ENCODE data around the gene DOLPP1. TPM values are rescaled to one million over a fixed set of nuclear protein-coding genes. Genes with fewer than 3 reads are reported as not detected.

DOLPP1 gene
- total and polyA plus RNA-seq, 4 donors: 14.6 to 15.6 (median 15.0) TPM

DNA sequence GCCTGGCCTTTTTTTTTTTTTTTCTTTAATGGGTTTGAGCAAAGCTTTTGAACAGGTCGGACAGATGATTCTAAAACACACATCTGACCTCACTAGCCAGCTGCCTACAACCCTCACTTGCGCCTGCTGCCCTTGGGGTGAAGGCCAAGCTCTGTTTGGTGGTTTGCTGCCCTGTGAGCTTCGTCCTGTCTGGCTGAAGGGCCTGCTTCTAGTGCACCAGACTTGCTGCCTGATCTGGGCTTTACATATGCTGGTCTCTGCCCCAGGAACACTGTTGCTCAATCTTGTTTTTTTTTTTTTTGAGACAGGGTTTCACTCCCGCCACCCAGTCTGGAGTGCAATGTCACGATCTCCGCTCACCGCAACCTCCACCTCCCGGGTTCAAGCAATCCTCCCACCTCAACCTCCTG is 16.4 kb upstream of the DOLPP1 start:
- Histone ChIP-seq H3K36me3 (ENCODE audit: control insufficient read depth in 4 of 4, insufficient read depth in 3 of 4, low read depth in 1 of 4, low read length in 3 of 4) (peaks cover 0 to 16% (median 5%) of the 10 kb centered on the region in 4 donors), H3K9ac (ENCODE audit: low read depth in 1 of 2, low read length in 2 of 2) (no peak overlapping the region), H3K27ac (ENCODE audit: low read depth in 1 of 2, low read length in 2 of 2) (peak overlapping the region; percentile 65 to 69), H3K4me1 (ENCODE audit: control insufficient read depth in 4 of 4, insufficient read depth in 4 of 4, low read length in 3 of 4) (peaks cover 10 to 30% (median 19%) of the 10 kb centered on the region in 4 donors), H3K9me3 (ENCODE audit: control insufficient read depth in 4 of 4, low read length in 3 of 4) (no peaks in the 10 kb centered on the region), H3K4me3 (ENCODE audit: low read depth in 1 of 3, low read length in 3 of 3) (no peak overlapping the region), H3K27me3 (ENCODE audit: control insufficient read depth in 4 of 4, insufficient read depth in 4 of 4, low read length in 3 of 4) (no peaks in the 10 kb centered on the region)
- TF ChIP-seq YY1 (IDR thresholded peaks at IDR 0.05) (peak; percentile 64), HNF4A (conservative IDR thresholded peaks at IDR 0.05) (peak; percentile 94 to 95), RXRA (IDR thresholded peaks at IDR 0.05) (peak; percentile 93 to 94), HNF4G (IDR thresholded peaks at IDR 0.05) (peak; percentile 76), EGR1 (IDR thresholded peaks at IDR 0.05; ENCODE audit: low read depth in 2 of 2) (no peak), NR2F2 (IDR thresholded peaks at IDR 0.05) (peak; percentile 64), SP1 (IDR thresholded peaks at IDR 0.05) (peak; percentile 93), FOXA1 (IDR thresholded peaks at IDR 0.05) (peak; percentile 55), TAF1 (conservative IDR thresholded peaks at IDR 0.05) (peak; percentile 67), FOXA2 (IDR thresholded peaks at IDR 0.05) (peak; percentile 61), GABPA (IDR thresholded peaks at IDR 0.05 in 1 of 2, conservative IDR thresholded peaks at IDR 0.05 in 1 of 2) (no peak), JUND (IDR thresholded peaks at IDR 0.05) (peak; percentile 57 to 83), CTCF (IDR thresholded peaks at IDR 0.05; ENCODE audit: low read depth, low read length, missing input control) (no peak), ZBTB33 (IDR thresholded peaks at IDR 0.05) (peak; percentile 55), RAD21 (IDR thresholded peaks at IDR 0.05) (peak; percentile 48 to 54)
- TF ChIP-seq, protein P1, sequence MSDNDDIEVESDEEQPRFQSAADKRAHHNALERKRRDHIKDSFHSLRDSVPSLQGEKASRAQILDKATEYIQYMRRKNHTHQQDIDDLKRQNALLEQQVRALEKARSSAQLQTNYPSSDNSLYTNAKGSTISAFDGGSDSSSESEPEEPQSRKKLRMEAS (IDR thresholded peaks at IDR 0.05): peak; percentile 75
- TF ChIP-seq, protein P2, sequence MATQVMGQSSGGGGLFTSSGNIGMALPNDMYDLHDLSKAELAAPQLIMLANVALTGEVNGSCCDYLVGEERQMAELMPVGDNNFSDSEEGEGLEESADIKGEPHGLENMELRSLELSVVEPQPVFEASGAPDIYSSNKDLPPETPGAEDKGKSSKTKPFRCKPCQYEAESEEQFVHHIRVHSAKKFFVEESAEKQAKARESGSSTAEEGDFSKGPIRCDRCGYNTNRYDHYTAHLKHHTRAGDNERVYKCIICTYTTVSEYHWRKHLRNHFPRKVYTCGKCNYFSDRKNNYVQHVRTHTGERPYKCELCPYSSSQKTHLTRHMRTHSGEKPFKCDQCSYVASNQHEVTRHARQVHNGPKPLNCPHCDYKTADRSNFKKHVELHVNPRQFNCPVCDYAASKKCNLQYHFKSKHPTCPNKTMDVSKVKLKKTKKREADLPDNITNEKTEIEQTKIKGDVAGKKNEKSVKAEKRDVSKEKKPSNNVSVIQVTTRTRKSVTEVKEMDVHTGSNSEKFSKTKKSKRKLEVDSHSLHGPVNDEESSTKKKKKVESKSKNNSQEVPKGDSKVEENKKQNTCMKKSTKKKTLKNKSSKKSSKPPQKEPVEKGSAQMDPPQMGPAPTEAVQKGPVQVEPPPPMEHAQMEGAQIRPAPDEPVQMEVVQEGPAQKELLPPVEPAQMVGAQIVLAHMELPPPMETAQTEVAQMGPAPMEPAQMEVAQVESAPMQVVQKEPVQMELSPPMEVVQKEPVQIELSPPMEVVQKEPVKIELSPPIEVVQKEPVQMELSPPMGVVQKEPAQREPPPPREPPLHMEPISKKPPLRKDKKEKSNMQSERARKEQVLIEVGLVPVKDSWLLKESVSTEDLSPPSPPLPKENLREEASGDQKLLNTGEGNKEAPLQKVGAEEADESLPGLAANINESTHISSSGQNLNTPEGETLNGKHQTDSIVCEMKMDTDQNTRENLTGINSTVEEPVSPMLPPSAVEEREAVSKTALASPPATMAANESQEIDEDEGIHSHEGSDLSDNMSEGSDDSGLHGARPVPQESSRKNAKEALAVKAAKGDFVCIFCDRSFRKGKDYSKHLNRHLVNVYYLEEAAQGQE (IDR thresholded peaks at IDR 0.05): peak; percentile 78
- TF ChIP-seq, protein P3, sequence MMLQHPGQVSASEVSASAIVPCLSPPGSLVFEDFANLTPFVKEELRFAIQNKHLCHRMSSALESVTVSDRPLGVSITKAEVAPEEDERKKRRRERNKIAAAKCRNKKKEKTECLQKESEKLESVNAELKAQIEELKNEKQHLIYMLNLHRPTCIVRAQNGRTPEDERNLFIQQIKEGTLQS (IDR thresholded peaks at IDR 0.05): peak; percentile 35
- peak; percentile 50 for DNase-seq (ENCODE audit: low spot score)
- 37% methylated on average over 8 of the region's 8 CpGs for WGBS
